VCaP (cell line): ENCODE results near the gene LRRN1.

Source experiments
- H3K27ac ChIP-seq: fragments of 450-650 bp; 2 replicates; pipeline ENCODE4 v1.5.1; 2017
- CTCF ChIP-seq: fragments of 450-650 bp; conservative IDR thresholded peaks from 2 replicates; pipeline ENCODE4 v1.5.1; 2017; ENCODE audit warnings: mild to moderate bottlenecking, moderate library complexity

Gene LRRN1

GRCh38 chr3:3893590-3893989 is 94.4 kb downstream of the LRRN1 start:
- TF ChIP-seq CTCF, result no peak
- no peak overlapping the region for H3K27ac ChIP-seq
